GM20431 (cell line): Measurements from ENCODE around the gene ATP4A.

Source experiments
- in situ Hi-C: fragments of 300-500 bp; cut with MseI, MboI; formaldehyde crosslinking; loops from one replicate; pipeline ENCODE4 v1.15.0; 2020; ENCODE audit warnings: low sequenced_read_pairs; ENCODE audit not compliant: unreplicated experiment

ATP4A gene

GRCh38 chr19:35529241-35530218 lies 33.9 kb downstream of the ATP4A start:
- in situ Hi-C loops, result no loop called here

- in situ Hi-C loops, result no loop called here
Observed at GRCh38 chr19:35528218-35529038, 35.0 kb downstream of the ATP4A start, which contains the start of gene SBSN. Gene SBSN (minus strand): TSS chr19:35528311. CDS start chr19:35528281, 30 bp downstream.

GRCh38 chr19:35525873-35526272 lies 37.6 kb downstream of the ATP4A start:
- in situ Hi-C loops, result no loop called here

GRCh38 chr19:35524181-35524837 lies 39.1 kb downstream of the ATP4A start:
- in situ Hi-C loops, result no loop called here

- in situ Hi-C loops, result no loop called here
Observed at GRCh38 chr19:35522745-35523327, 40.6 kb downstream of the ATP4A start.

GRCh38 chr19:35521124-35521743 lies 42.2 kb downstream of the ATP4A start:
- in situ Hi-C loops, result no loop called here

- in situ Hi-C loops, result no loop called here
Observed at GRCh38 chr19:35519291-35519690, 44.2 kb downstream of the ATP4A start.

DNA sequence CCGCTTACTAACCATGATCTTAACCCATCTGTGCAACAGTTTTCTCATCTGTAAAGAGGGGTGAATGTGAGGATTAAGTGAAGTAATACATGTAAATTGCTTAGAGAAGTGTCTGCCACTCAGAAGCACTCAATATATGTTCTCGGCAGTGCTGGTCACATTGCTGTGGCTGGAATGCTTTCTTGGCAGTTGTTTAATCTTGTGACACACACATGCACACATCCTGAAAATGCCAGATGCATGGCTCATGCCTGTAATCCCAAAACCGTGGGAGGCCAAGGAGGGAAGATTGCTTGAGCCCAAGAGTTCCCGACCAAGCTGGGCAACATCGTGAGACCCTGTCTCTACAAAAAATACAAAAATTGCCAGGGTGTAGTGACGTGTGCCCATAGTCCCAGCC lies 45.1 kb downstream of the ATP4A start:
- in situ Hi-C loops, result no loop called here

DNA sequence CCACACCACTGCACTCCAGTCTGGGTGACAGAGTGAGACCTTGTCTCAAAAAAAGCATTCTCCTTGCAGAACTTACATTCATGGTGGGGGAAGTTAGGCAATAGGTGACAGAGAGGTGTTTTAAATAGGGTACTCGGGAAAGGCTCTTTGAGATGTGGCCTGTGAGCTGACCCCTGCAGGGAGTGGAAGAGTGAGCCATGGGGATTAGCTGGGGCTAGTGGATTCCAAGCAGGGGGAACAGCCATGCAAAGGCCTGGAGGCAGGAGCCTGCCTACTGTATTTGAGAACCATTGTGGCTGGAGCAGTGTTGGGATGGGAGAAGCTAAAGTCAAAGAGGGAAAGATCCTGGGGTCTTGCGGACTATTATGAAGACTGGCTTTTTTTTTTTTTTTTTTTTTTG lies 46.1 kb downstream of the ATP4A start:
- in situ Hi-C loops, result no loop called here

DNA sequence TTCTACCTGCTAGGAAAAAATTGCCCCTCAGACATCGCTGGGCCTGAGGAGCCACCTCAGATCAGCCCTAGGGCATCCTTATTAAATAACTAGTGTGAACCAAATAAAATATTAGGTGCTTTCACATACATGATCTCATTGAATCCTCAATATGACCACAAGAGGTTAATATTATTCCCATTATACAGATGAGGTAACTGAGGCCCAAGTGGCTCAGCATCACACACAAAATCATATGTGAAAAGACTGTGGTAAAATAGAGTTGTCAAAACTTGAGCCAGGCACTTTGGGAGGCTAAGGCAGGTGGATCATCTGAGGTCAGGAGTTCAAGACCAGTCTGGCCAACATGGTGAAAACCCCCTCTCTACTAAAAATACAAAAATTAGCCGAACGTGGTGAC lies 47.1 kb downstream of the ATP4A start:
- in situ Hi-C loops, result no loop called here

DNA sequence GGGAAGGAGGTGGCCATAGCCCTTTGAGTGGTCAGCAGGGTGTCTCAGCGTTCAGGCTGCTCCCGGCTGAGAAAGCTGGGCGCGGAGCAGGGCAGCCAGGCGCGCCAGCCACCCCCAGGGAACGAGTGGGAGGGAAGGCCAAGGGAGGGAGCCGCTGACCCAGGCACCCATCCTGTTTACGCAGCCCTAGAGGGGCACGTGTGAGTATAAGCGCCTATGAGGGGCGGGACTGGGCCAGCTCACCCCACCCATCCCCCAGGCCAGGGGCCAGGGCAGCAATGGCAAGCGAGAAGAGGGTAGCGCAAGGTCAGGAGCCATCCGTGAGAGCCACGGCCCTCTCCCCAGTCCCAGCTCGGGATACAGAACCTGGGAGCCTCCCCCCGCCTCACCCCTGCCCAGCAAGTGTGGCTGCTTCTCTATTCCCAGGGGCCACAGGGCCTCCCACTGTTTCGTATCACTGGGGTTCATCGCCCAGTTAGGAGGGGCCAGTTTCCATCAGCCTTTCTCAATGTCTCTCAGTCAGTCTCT lies 49.1 kb downstream of the ATP4A start:
- in situ Hi-C loops, result no loop called here

DNA sequence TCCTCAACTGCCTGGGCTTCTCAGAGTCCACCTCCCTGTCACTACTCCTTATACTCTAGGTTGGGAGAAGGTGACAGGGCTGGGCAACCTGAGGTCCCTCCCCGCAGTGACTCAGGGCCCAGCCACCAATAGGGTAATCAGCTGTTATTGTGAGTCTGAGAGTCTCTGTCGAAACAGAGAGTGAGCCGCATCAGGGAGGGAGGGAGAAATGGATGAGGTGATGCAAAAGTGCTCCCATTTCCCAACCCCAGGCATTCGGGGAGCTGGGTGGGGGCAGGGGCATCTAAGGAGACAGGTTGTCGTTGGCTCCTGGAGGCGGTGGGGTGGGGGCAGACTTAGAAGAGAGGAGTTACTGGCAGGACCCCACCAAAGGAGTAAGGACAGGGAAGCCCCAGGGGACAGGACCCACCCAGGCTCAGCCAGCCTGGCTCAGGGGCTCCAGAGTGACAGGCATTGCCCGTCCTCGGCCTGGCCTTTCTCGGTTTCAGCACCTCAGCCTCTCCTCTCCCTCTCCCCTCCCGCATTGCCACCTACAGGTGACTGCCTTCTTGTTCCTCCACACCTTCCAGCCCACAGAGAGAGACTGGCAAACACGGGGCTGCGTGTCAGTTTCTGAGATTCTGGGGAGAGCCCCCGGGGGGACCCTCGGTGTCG lies 49.7 kb downstream of the ATP4A start, which contains the start of gene DMKN:
DMKN (minus strand) TSS at position 22 of the 654 bp plus-strand sequence. CDS start 174 bp downstream, outside the sequence.
- in situ Hi-C loops, result no loop called here

- in situ Hi-C loops, result no loop called here
Observed at GRCh38 chr19:35512831-35513627, 50.4 kb downstream of the ATP4A start.

- in situ Hi-C loops, result no loop called here
Observed at GRCh38 chr19:35511337-35511736, 52.1 kb downstream of the ATP4A start.

DNA sequence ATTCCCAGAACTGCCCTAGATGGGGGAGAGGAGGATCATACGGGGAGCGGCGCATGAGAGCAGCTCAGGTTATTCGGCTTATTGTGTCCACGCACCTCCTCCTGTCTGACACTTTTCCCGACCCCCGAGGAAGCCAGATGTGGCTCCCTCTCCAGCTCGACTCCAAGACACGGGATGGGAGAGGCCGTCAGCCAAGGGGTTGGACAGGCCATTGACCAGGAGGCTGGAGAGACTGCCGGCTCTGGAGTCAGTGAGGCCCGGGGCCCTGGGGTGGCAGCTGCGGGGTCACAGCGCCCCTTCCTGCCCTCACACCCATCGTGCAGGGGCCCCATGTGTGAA lies 52.9 kb downstream of the ATP4A start:
- in situ Hi-C loops, result no loop called here

DNA sequence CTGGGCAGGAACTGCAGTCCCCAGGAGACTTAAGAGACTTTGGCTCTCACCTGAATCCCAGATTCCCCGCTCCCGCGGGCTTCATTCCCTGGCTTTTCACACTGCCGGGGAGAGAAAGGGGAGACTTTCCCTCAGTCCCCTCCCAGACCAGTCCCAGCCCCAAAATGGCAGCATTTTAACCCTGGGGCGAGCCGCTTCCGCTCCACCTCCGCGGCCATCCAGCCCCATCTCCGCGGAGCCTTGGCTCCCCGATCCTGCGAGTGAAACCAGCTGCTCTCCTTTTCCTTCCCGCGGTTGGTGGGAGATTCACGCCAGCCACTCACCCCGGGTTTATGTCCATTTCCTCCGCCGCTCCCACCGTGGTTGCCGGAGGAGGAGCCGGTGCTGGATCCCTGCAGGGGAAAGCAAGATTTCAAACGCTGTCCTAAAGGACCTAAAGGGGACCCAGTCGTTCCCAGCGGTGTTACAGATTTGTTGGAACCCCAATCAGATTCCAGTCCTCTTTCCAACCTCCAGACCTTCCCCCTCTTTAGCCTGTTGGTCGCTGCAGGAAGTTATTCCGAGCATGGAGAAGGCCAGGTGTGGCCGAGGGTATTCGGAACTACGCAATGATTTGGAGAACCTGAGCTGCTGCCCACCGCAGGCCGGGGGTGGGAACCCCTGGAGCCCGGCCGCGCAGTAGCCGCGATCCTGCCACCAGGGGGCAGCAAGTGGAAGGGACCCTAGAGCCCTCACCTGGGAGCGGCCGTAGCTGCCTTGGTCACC lies 53.4 kb downstream of the ATP4A start:
- in situ Hi-C loops, result no loop called here

DNA sequence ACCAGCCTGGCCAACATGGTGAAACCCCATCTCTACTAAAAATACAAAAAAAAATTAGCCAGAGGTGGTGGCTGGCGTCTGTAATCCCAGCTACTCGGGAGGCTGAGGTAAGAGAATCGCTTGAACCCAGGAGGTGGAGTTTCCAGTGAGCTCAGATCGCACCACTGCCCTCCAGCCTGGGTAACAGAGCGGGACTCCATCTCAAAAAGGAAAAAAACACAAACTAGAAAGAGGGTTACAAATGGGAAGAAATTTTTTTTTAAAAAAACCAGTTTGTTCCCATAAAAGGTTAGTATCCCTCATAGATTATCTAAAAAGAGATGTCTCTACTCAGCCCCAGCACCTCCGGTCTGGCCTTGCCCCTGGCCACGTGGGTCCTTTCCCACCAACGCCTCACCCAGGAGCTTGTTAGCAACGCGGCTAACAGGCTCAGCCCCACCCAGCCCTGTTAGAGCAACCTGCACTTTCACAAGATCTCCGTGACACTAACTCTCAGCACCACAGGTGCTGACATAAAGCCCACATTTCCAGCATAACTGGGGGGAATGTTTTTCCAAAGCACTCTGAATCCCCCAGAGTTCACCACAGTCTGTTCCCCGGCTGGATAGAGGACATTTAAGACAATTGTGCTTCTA lies 54.3 kb downstream of the ATP4A start:
- in situ Hi-C loops, result no loop called here
